SHP77 treated with DMSO at 0.1 percent for 48 hours (cell line): ENCODE data around the gene KLRD1.
"Not testable (repeated sequence)": the region's sequence is repeated elsewhere in the genome, so short reads cannot be mapped to it uniquely, and the experiment has no call there.

Experiments used
- DNase-seq: peaks from one replicate; lab custom pipeline; 2025; lab: John Stamatoyannopoulos, UW

KLRD1 gene

DNA sequence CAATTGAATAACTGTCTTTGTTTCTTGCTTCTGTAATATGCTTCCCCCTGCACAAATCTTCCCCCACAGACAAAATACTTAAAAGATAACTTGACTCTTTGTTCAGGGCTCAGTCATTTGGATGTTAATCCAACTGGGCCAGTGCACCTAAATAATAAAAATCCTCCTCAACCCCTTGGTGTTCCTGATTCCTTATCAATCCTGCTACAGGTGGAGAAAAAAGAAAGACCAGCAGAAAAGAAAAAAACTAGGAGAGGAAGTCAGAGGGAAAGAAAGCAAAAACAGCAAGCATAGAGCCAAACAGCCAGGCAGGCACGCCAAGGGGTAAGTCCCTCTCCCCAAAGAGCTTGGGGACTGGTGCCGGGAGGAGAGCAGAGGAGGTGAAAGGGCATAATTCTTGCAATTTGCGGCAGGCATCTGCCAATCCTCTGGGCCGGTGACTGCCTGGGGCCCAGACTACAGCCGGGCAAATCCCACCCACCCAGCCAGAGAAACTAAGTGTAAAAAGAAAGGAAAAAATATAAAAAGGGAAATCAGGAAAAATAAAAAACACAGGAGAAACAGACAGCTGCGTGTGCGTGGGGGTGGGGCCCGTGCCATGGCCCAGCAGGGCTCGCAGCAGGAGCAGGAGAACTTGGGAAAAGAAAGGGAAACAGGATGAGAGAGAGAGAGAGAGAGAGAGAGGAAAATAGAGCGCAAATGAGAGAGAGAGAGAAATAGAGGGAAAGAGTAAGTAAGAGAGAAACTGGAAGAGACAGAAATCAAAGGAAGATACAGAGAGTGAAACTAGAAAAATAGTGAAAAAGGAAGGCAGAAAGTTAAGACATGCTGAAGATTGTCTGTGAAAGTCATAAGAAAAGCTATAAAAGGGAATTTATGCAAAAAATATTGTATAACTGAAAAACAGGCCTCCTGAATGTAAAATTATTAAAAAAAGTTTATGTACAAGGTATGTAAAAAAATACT lies 60.8 kb downstream of the KLRD1 start:
- DNase-seq: no peak

DNA sequence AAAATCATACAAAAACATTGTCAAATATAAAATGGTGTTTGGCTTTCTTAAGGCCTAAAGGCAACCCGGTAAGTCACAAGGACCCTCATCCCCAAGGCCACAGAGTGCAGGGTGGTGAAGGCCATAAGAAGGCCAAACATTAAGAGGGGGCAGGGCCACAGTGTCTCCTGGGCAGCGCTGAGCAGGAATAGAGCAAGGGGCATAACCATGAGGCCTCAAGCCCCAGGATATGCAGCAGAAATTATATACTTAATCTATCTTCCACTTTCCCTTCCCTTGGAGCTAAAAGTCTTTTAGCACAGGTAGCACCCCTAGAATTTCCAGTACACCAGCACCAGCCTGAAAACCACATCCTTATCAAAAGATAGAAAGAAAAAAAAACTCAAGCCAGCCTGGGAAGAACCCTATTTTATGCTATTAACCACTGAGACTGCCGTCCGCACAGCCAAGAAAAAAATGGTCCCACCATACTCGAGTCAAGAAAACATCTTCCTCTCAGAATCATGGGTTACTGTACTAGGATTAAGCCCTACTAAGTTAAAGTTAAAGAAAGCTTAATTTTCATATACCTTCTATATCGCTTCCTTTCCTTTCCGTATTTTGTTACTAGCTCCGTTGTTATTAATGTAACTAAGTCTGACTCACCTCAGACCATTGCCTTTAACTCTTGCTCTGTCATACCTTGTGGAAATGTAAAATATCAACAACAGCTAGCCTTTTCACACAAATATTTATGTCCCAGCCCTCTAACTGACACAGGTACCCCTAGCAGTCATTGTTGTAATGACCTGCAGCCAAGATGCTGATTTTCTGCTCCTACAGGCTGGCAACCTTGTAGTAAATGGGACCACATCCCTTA lies 62.1 kb downstream of the KLRD1 start:
- DNase-seq: no peak

DNA sequence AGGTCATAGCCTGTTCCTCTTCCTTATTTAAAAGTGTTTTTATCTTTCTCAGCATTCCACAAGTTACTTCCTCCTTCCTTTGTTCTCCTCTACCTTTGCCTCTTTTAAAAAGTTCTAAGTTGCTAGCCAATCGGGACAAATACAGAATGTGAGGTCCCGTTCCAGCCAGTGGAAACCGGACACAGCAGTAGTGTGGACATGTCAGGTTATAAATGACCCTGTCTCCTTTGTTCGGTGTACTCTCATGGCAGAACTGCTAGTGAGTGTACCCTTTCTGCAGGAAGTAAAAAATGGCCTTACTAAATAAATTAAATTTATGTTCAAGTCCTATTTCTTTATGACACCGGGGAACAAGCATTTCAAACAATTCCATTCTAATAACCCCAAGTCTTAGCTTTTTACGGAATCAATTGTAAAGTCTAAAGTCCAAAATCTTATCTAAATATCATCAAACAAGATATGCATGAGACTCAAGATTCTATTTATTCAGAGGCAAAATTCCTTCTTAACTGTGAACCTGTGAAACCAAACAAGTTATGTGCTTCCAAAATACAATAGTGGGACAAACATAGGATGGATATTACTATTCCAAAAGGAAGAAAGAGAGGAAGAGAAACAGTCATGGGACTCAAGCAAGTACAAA lies 64.3 kb downstream of the KLRD1 start:
- DNase-seq: not testable (repeated sequence)

DNA sequence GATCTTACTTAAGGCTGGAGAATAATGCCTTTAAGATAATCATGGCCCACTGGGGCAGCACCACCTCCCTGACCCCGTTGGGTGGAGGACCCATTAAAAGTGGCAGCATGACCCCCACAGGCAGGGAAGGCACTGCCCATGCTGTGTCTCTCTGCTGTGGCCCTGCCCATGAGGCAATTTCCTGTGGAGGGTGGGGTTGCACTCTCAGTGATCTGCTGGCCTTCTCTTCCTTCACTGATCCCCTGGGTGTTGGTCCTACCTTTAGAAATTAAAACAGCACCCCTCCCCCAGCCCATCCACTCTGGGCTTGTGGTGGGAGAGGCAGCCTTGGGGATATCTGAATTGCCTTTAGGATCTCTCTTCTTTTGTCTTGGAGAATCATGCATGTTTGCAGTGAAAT lies 64.9 kb downstream of the KLRD1 start:
- no peak for DNase-seq

DNA sequence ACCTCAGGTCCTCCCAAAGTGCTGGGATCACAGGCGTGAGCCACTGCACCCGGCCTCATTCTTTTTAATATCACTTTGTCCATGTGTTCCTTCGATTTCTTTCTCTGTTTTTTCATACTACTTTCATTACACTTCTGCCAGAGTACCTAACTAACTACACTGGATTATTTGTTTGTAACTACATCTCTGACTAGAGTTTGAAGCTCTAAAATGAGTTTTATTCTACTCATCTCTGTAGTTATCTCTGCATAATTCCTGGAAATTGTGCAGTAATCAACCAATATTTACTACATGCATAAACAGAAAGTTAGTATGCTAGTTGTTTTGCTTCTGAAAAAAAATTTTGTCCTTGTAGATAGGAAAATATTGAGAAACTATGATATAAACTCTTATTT lies 67.0 kb downstream of the KLRD1 start:
- no peak for DNase-seq

DNA sequence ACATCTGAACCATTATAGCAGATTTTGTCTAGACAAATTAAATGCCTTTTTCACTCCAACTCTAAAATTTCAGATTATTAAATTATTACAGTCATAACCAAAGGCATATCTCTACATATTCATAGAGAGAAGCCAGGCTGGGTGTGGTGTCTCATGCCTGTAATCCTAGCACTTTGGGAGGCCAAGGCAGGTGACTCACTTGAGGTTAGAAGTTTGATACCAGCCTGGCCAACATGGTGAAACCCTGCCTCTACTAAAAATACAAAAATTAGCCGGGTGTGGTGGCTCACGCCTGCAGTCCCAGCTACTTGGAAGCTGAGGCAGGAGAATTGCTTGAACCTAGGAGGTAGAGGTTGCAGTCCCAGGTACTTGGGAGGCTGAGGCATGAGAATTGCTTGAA lies 71.1 kb downstream of the KLRD1 start:
- DNase-seq: not testable (repeated sequence)
